ENCODE data around the gene RMND5B. TPM values are rescaled to one million over a fixed set of nuclear protein-coding genes. Genes with fewer than 3 reads are reported as not detected.
A peak's percentile ranks its signal among the peaks of the same experiment; 100 is the strongest.

Gene RMND5B
- total RNA-seq, 4 donors from 2014 or later: 32.9 to 49.3 (median 48.2) TPM

- H3K27ac ChIP-seq: no peak overlapping the region
- intact Hi-C loops (cut with DNase I): no loop called here
Observed at GRCh38 chr5:178120607-178121357, 10.0 kb upstream of the RMND5B start.

GRCh38 chr5:178121391-178122276 is 9.2 kb upstream of the RMND5B start:
- WGBS, 2 donors: 85 to 88% methylated on average over 22 to 29 of the region's 38 CpGs
- Histone ChIP-seq H3K27me3 (no peaks in the 10 kb centered on the region), H3K27ac (no peak overlapping the region), H3K36me3 (no peaks in the 10 kb centered on the region), H3K4me1 (peaks cover 5 to 13% of the 10 kb centered on the region in 2 donors), H3K9me3 (no peaks in the 10 kb centered on the region), H3K4me3 (replicated peaks in 1 of 3) (no peak overlapping the region)
- intact Hi-C loops (cut with DNase I): no loop called here
- TF ChIP-seq POLR2A (IDR thresholded peaks at IDR 0.05) (no peak), CTCF (IDR thresholded peaks at IDR 0.05) (no peak)
- DNase-seq: no peak

More at GRCh38 chr5:178120607-178121357, 10.0 kb upstream of the RMND5B start:
- no peak overlapping the region for H3K4me3 ChIP-seq (replicated peaks in 1 of 3)
- H3K27me3 ChIP-seq: no peaks in the 10 kb centered on the region
- H3K36me3 ChIP-seq: no peaks in the 10 kb centered on the region
- H3K4me1 ChIP-seq: peaks cover 5 to 13% of the 10 kb centered on the region in 2 donors
- H3K9me3 ChIP-seq: no peaks in the 10 kb centered on the region
- TF ChIP-seq CTCF (IDR thresholded peaks at IDR 0.05) (peak in 5 of 6 experiments; percentile 47 to 64 (median 58)), POLR2A (IDR thresholded peaks at IDR 0.05) (no peak)
- peak; percentile 97 for DNase-seq
- 24 to 40% methylated on average over 9 to 20 of the region's 29 CpGs for WGBS, 2 donors

- Histone ChIP-seq H3K27ac (no peak overlapping the region), H3K9me3 (no peaks in the 10 kb centered on the region), H3K27me3 (no peaks in the 10 kb centered on the region), H3K4me1 (peaks cover 5 to 13% of the 10 kb centered on the region in 2 donors), H3K36me3 (no peaks in the 10 kb centered on the region), H3K4me3 (replicated peaks in 1 of 3) (no peak overlapping the region)
- intact Hi-C loops (cut with DNase I): no loop called here
- TF ChIP-seq POLR2A (IDR thresholded peaks at IDR 0.05) (no peak), CTCF (IDR thresholded peaks at IDR 0.05) (no peak)
- WGBS, 2 donors: 75 to 87% methylated on average over 2 to 5 of the region's 5 CpGs
- no peak for DNase-seq
Observed at GRCh38 chr5:178122346-178122745, 8.5 kb upstream of the RMND5B start.

GRCh38 chr5:178123094-178123965 is 7.5 kb upstream of the RMND5B start:
- TF ChIP-seq CTCF (IDR thresholded peaks at IDR 0.05): no peak
- no peak for TF ChIP-seq POLR2A (IDR thresholded peaks at IDR 0.05)
- Histone ChIP-seq H3K4me3 (replicated peaks in 1 of 3) (no peak overlapping the region), H3K9me3 (no peaks in the 10 kb centered on the region), H3K27me3 (no peaks in the 10 kb centered on the region), H3K27ac (no peak overlapping the region), H3K36me3 (no peaks in the 10 kb centered on the region), H3K4me1 (peaks cover 5 to 13% of the 10 kb centered on the region in 2 donors)
- intact Hi-C loops (cut with DNase I): no loop called here
- DNase-seq: no peak
- 87 to 89% methylated on average over 3 to 12 of the region's 13 CpGs for WGBS, 2 donors
